SK-N-SH (cell line): ENCODE data around the gene NOXA1.

Experiments used
- CTCF ChIP-seq: fragments of 200-600 bp; sonication (generic); IDR thresholded peaks from 2 replicates; pipeline ENCODE4 v1.6.1; 2017; ENCODE audit warnings: antibody characterized with exemption, mild to moderate bottlenecking, moderate library complexity
- EP300 ChIP-seq, 2 experiments: IDR thresholded peaks; 2 replicates each; pipeline versions ENCODE4 v1.4.0 to v1.6.1; 2012; ENCODE audit warnings: borderline replicate concordance in 1 of 2, low read depth in 1 of 2, low read length in 1 of 2
- FOXM1 ChIP-seq: IDR thresholded peaks from 2 replicates; pipeline ENCODE4 v1.4.0; 2012; ENCODE audit warnings: low read depth, mild to moderate bottlenecking
- JUND ChIP-seq: IDR thresholded peaks from 2 replicates; pipeline ENCODE4 v1.4.0; 2012
- MXI1 ChIP-seq: IDR thresholded peaks from 2 replicates; pipeline ENCODE4 v1.6.1; 2012; ENCODE audit warnings: mild to moderate bottlenecking, low read depth, low read length, improper control_type of control experiment
- TAF1 ChIP-seq: IDR thresholded peaks from 2 replicates; pipeline ENCODE4 v1.6.1; 2012; ENCODE audit warnings: low read depth, mild to moderate bottlenecking, low read length, moderate library complexity, borderline replicate concordance
- USF1 ChIP-seq: IDR thresholded peaks from 2 replicates; pipeline ENCODE4 v1.4.0; 2012; ENCODE audit warnings: low read depth, borderline replicate concordance

GRCh38 chr9:137416006-137416562 is 7.1 kb upstream of the NOXA1 start:
- TF ChIP-seq EP300 (IDR thresholded peaks at IDR 0.05; ENCODE audit: borderline replicate concordance in 1 of 2, low read depth in 1 of 2, low read length in 1 of 2) (no peak), JUND (no peak), MXI1 (no peak), FOXM1 (no peak), CTCF (no peak), USF1 (no peak), TAF1 (no peak)
